OCI-LY1 (cell line): Measurements from ENCODE around the gene TRIB2.
"Not testable (repeated sequence)": the region's sequence is repeated elsewhere in the genome, so short reads cannot be mapped to it uniquely, and the experiment has no call there.

Source experiments
- H2AFZ ChIP-seq: fragments of 200-600 bp; sonication (generic), shearing (Covaris generic); 2 replicates; pipeline ENCODE4 v1.6.0; 2014; ENCODE audit warnings: antibody characterized with exemption, mild to moderate bottlenecking, low read length
- H3F3A ChIP-seq: fragments of 200-600 bp; sonication (generic), shearing (Covaris generic); 2 replicates; pipeline ENCODE4 v1.6.0; 2014; ENCODE audit warnings: mild to moderate bottlenecking, antibody characterized with exemption, low read length, moderate library complexity; ENCODE audit not compliant: insufficient read depth
- H3K27ac ChIP-seq: fragments of 200-600 bp; sonication (generic); 2 replicates; pipeline ENCODE4 v1.5.1; 2014; ENCODE audit warnings: low read length, mixed run types, mild to moderate bottlenecking, low read depth; ENCODE audit not compliant: poor library complexity, severe bottlenecking
- H3K27me3 ChIP-seq: fragments of 200-600 bp; sonication (generic); 2 replicates; pipeline ENCODE4 v1.6.0; 2014; ENCODE audit warnings: antibody characterized with exemption, mild to moderate bottlenecking, low read length, moderate library complexity; ENCODE audit not compliant: insufficient read depth
- H3K36me3 ChIP-seq: fragments of 200-600 bp; sonication (generic); 2 replicates; pipeline ENCODE4 v1.6.1; 2014; ENCODE audit warnings: mild to moderate bottlenecking, antibody characterized with exemption, low read length, moderate library complexity, mixed read lengths; ENCODE audit not compliant: insufficient read depth
- H3K4me1 ChIP-seq: fragments of 200-600 bp; sonication (generic); 2 replicates; pipeline ENCODE4 v1.5.1; 2014; ENCODE audit warnings: mild to moderate bottlenecking, low read length, moderate library complexity; ENCODE audit not compliant: insufficient read depth, severe bottlenecking
- H3K4me2 ChIP-seq: fragments of 200-600 bp; sonication (generic), shearing (Covaris generic); 2 replicates; pipeline ENCODE4 v1.6.1; 2014; ENCODE audit warnings: low read length
- H3K4me3 ChIP-seq: fragments of 200-600 bp; sonication (generic); 2 replicates; pipeline ENCODE4 v1.5.1; 2014; ENCODE audit warnings: low read length, low read depth, mild to moderate bottlenecking, mixed read lengths; ENCODE audit not compliant: poor library complexity, severe bottlenecking
- H3K79me2 ChIP-seq: fragments of 200-600 bp; shearing (Covaris generic); 2 replicates; pipeline ENCODE4 v1.6.1; 2016; ENCODE audit warnings: mixed run types, low read length, mixed read lengths; ENCODE audit not compliant: insufficient read depth
- H3K9ac ChIP-seq: fragments of 200-600 bp; sonication (generic), shearing (Covaris generic); 2 replicates; pipeline ENCODE4 v1.6.1; 2014; ENCODE audit warnings: mild to moderate bottlenecking, low read length, mixed read lengths
- H3K9me2 ChIP-seq: fragments of 200-600 bp; sonication (generic), shearing (Covaris generic); 2 replicates; pipeline ENCODE4 v1.6.1; 2014; ENCODE audit warnings: low read depth, mild to moderate bottlenecking, low read length, mixed read lengths
- H3K9me3 ChIP-seq: fragments of 200-600 bp; shearing (Covaris generic); 2 replicates; pipeline ENCODE4 v1.6.1; 2014; ENCODE audit warnings: low read length, mixed read lengths
- H4K20me1 ChIP-seq: fragments of 200-600 bp; sonication (generic), shearing (Covaris generic); 2 replicates; pipeline ENCODE4 v1.6.0; 2016; ENCODE audit warnings: mild to moderate bottlenecking, low read length; ENCODE audit not compliant: insufficient read depth
- EZH2 ChIP-seq: fragments of 200-600 bp; sonication (generic), shearing (Covaris generic); IDR thresholded peaks from 2 replicates; pipeline ENCODE4 v1.8.0; 2017; ENCODE audit warnings: borderline replicate concordance, mixed run types, mild to moderate bottlenecking, antibody characterized with exemption, low read length, moderate library complexity, mixed read lengths
- TF ChIP-seq, protein P1 (sequence below): fragments of 200-600 bp; sonication (generic), shearing (Covaris generic); IDR thresholded peaks from 2 replicates; pipeline ENCODE4 v1.5.1; 2017; ENCODE audit warnings: mild to moderate bottlenecking, antibody characterized with exemption, low read length, moderate library complexity, mixed read lengths

TRIB2 gene

GRCh38 chr2:12676771-12677170 lies 40.0 kb upstream of the TRIB2 start:
- H3K4me1 ChIP-seq: no peaks in the 10 kb centered on the region
- no peak for TF ChIP-seq EZH2
- TF ChIP-seq, protein P1, sequence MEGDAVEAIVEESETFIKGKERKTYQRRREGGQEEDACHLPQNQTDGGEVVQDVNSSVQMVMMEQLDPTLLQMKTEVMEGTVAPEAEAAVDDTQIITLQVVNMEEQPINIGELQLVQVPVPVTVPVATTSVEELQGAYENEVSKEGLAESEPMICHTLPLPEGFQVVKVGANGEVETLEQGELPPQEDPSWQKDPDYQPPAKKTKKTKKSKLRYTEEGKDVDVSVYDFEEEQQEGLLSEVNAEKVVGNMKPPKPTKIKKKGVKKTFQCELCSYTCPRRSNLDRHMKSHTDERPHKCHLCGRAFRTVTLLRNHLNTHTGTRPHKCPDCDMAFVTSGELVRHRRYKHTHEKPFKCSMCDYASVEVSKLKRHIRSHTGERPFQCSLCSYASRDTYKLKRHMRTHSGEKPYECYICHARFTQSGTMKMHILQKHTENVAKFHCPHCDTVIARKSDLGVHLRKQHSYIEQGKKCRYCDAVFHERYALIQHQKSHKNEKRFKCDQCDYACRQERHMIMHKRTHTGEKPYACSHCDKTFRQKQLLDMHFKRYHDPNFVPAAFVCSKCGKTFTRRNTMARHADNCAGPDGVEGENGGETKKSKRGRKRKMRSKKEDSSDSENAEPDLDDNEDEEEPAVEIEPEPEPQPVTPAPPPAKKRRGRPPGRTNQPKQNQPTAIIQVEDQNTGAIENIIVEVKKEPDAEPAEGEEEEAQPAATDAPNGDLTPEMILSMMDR: no peak
- H3K4me2 ChIP-seq: no peak overlapping the region
- no peaks in the 10 kb centered on the region for H3F3A ChIP-seq
- no peak overlapping the region for H3K27ac ChIP-seq
- no peak overlapping the region for H2AFZ ChIP-seq
- H3K27me3 ChIP-seq: no peaks in the 10 kb centered on the region; the same call in 1 of the 2 replicates
- no peaks in the 10 kb centered on the region for H3K79me2 ChIP-seq
- no peak overlapping the region for H3K4me3 ChIP-seq
- H4K20me1 ChIP-seq: no peaks in the 10 kb centered on the region
- no peaks in the 10 kb centered on the region for H3K36me3 ChIP-seq
- no peaks in the 10 kb centered on the region for H3K9me3 ChIP-seq
- no peak overlapping the region for H3K9ac ChIP-seq
- H3K9me2 ChIP-seq: no peaks in the 10 kb centered on the region

- Histone ChIP-seq H3K79me2 (no peaks in the 10 kb centered on the region), H3F3A (no peaks in the 10 kb centered on the region), H3K9me3 (no peaks in the 10 kb centered on the region), H3K4me2 (no peak overlapping the region), H3K9ac (no peak overlapping the region), H2AFZ (no peak overlapping the region), H3K36me3 (no peaks in the 10 kb centered on the region), H3K9me2 (no peaks in the 10 kb centered on the region), H4K20me1 (no peaks in the 10 kb centered on the region), H3K4me3 (no peak overlapping the region), H3K27me3 (no peaks in the 10 kb centered on the region; the same call in 1 of the 2 replicates), H3K27ac (no peak overlapping the region), H3K4me1 (no peaks in the 10 kb centered on the region)
- TF ChIP-seq, protein P1: no peak
- TF ChIP-seq EZH2: no peak
Observed at GRCh38 chr2:12678186-12678585, 38.5 kb upstream of the TRIB2 start.

- no peak overlapping the region for H3K9ac ChIP-seq
- H3K27me3 ChIP-seq: no peaks in the 10 kb centered on the region; the same call in 1 of the 2 replicates
- no peaks in the 10 kb centered on the region for H3F3A ChIP-seq
- no peaks in the 10 kb centered on the region for H3K79me2 ChIP-seq
- TF ChIP-seq, protein P1: no peak
- TF ChIP-seq EZH2: no peak
- no peaks in the 10 kb centered on the region for H3K9me2 ChIP-seq
- H3K4me2 ChIP-seq: no peak overlapping the region
- no peaks in the 10 kb centered on the region for H3K36me3 ChIP-seq
- H3K9me3 ChIP-seq: no peaks in the 10 kb centered on the region
- no peak overlapping the region for H2AFZ ChIP-seq
- no peak overlapping the region for H3K27ac ChIP-seq
- no peaks in the 10 kb centered on the region for H4K20me1 ChIP-seq
- no peak overlapping the region for H3K4me3 ChIP-seq
- H3K4me1 ChIP-seq: no peaks in the 10 kb centered on the region
Observed at GRCh38 chr2:12679550-12680072, 37.1 kb upstream of the TRIB2 start.

DNA sequence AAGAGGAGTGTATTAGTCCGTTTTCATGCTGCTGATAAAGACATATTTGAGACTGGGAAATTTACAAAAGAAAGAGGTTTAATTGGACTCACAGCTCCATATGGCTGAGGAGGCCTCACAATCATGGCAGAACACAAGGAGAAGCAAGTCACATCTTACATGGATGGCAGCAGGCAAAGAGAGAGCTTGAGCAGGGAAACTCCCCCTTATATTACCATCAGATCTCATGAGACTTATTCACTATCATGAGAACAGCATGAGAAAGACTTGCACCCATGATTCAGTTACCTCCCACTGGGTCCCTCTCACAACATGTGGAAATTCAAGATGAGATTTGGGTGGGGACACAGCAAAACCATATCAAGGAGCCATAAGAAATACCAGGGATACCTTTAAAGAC lies 36.6 kb upstream of the TRIB2 start:
- H2AFZ ChIP-seq, H3K9ac ChIP-seq, H3K4me1 ChIP-seq: not testable (repeated sequence)

More for the DNA sequence above, 36.6 kb upstream of the TRIB2 start:
- H3K27ac ChIP-seq, H3F3A ChIP-seq, H4K20me1 ChIP-seq, H3K4me2 ChIP-seq, H3K27me3 ChIP-seq, H3K9me3 ChIP-seq, H3K79me2 ChIP-seq, H3K9me2 ChIP-seq, H3K36me3 ChIP-seq, H3K4me3 ChIP-seq: not testable (repeated sequence)
